Body of pancreas (tissue), 4 donors: Measurements from ENCODE around the gene FBXO11. TPM values are rescaled to one million over a fixed set of nuclear protein-coding genes. Genes with fewer than 3 reads are reported as not detected.

Experiments
- ATAC-seq: fragments of 150-250 bp; one replicate; pipeline ENCODE4 v1.9.1; 2016
- DNase-seq, 4 donors: peaks; one replicate each; pipeline ENCODE4 v3.0.0-alpha.2; 2019
- H3K27ac ChIP-seq, 4 donors: fragments of 200-600 bp; sonication (generic); 1 replicate in 3 of 4; 2 replicates in 1 of 4; pipeline versions ENCODE4 v1.5.1 to v1.6.1; 2016 to 2019; ENCODE audit warnings: mild to moderate bottlenecking in 1 of 4, mixed read lengths in 1 of 4, moderate library complexity in 1 of 4
- H3K27me3 ChIP-seq, 2 donors: fragments of 200-600 bp; sonication (generic); one replicate each; pipeline ENCODE4 v1.6.0; 2016; ENCODE audit warnings: mild to moderate bottlenecking in 1 of 2
- H3K36me3 ChIP-seq, 2 donors: fragments of 200-600 bp; sonication (generic); replicated peaks in 1 of 2; 2 replicates each; pipeline ENCODE4 v1.5.1; 2016; ENCODE audit warnings: low read depth in 2 of 2; ENCODE audit not compliant: insufficient read depth in 1 of 2
- H3K4me1 ChIP-seq: fragments of 200-600 bp; sonication (generic); one replicate; pipeline ENCODE4 v1.6.0; 2016
- H3K4me3 ChIP-seq, 2 donors: fragments of 200-600 bp; sonication (generic); 1 replicate in 1 of 2; 2 replicates in 1 of 2; pipeline ENCODE4 v1.5.1; 2016 to 2019
- H3K9me3 ChIP-seq, 3 donors: fragments of 200-600 bp; sonication (generic); 1 replicate in 2 of 3; 2 replicates in 1 of 3; pipeline ENCODE4 v1.5.1; 2016
- CTCF ChIP-seq, 7 experiments: fragments of 450-650 bp in 4 of 7; fragments of 200-600 bp in 3 of 7; sonication (generic) in 3 of 7; IDR thresholded peaks; one replicate each; pipeline ENCODE4 v1.5.1; 2016 to 2019; ENCODE audit warnings: antibody characterized with exemption in 7 of 7
- POLR2A ChIP-seq, 3 donors: fragments of 450-650 bp; IDR thresholded peaks; one replicate each; pipeline ENCODE4 v1.6.1; 2016; ENCODE audit warnings: antibody characterized with exemption in 3 of 3, mild to moderate bottlenecking in 2 of 3
- WGBS, 2 donors: methylation state at CpG; one replicate each; pipeline ENCODE4 v1.1.5; 2017; 5-methylcytosine and 5-hydroxymethylcytosine counted together
- intact Hi-C: fragments of 100-400 bp; cut with DNase I; formaldehyde crosslinking; loops from one replicate; pipeline ENCODE4 v1.15.1; 2023
- total RNA-seq, 2 donors: library from RNA; depleted of rRNA; stranded (reverse); fragments of >200 nt; gene quantifications; one replicate each; pipeline ENCODE4 v1.1.0, GENCODE V29; 2016

FBXO11 gene
- total RNA-seq, 2 donors from 2014 or later: 25.1 to 41.0 TPM

- Histone ChIP-seq H3K4me3 (no peak overlapping the region), H3K27ac (no peak overlapping the region), H3K27me3 (no peaks in the 10 kb centered on the region), H3K4me1 (no peaks in the 10 kb centered on the region), H3K9me3 (no peaks in the 10 kb centered on the region), H3K36me3 (peaks cover 0 to 21% of the 10 kb centered on the region in 2 donors)
- 94 to 96% methylated on average over 10 of the region's 10 CpGs for WGBS, 2 donors
- no peak for ATAC-seq
- intact Hi-C loops: no loop called here
- no peak for DNase-seq
- no peak for TF ChIP-seq CTCF (IDR thresholded peaks at IDR 0.05)
- no peak for TF ChIP-seq POLR2A (IDR thresholded peaks at IDR 0.05)
Measured at GRCh38 chr2:47815764-47816163, 90.5 kb downstream of the FBXO11 start.

DNA sequence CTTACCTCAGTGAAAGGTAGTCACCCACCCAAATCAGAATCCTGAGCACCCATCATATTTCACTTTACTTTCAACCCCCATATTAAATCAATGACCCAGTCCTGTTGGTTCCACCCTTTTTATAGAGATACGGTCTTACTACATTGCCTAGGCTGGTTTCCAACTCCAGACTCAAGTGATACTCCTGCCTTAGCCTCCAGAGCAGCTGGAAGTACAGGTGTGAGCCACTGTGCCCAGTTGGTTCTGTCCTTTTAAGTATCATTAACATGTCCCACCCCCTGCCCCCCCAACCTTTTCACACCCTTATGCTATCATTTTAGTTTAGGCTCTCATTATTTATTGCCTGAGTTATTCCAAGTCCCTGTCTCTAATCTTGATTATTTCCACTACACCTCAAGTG lies 94.6 kb downstream of the FBXO11 start:
- ATAC-seq: no peak
- Histone ChIP-seq H3K4me3 (no peak overlapping the region), H3K4me1 (no peaks in the 10 kb centered on the region), H3K27me3 (no peaks in the 10 kb centered on the region), H3K27ac (no peak overlapping the region), H3K9me3 (no peaks in the 10 kb centered on the region), H3K36me3 (peaks cover 0 to 22% of the 10 kb centered on the region in 2 donors)
- 95 to 96% methylated on average over 1 of the region's 1 CpG for whole genome bisulfite sequencing, 2 donors
- DNase-seq: no peak
- TF ChIP-seq CTCF (IDR thresholded peaks at IDR 0.05) (no peak), POLR2A (IDR thresholded peaks at IDR 0.05) (no peak)
- intact Hi-C loops: no loop called here

- Histone ChIP-seq H3K27ac (no peak overlapping the region), H3K27me3 (no peaks in the 10 kb centered on the region), H3K36me3 (peaks cover 0 to 20% of the 10 kb centered on the region in 2 donors), H3K4me3 (no peak overlapping the region), H3K4me1 (no peaks in the 10 kb centered on the region), H3K9me3 (no peaks in the 10 kb centered on the region)
- DNase-seq: no peak
- intact Hi-C loops: no loop called here
- no peak for ATAC-seq
- TF ChIP-seq CTCF (IDR thresholded peaks at IDR 0.05) (no peak), POLR2A (IDR thresholded peaks at IDR 0.05) (no peak)
Measured at GRCh38 chr2:47810850-47811249, 95.4 kb downstream of the FBXO11 start.

DNA sequence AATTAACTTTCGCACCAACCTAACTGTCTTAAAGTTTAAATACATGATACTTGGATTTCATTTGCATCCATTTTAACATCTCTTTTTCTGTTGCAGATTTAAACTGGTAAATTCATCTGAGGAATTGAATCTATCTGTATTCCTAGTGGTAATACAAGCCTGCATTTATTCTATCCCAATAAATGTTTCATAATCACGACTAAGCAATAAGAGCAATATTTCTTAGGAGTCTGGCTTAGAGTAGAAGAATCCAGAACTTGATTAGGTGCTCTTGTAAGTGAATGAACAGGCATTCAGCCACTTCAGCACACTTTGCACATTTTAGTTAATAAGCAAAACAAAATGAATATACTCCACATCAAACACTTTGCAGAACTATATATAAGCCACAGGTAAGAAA lies 96.4 kb downstream of the FBXO11 start:
- Histone ChIP-seq H3K4me1 (no peaks in the 10 kb centered on the region), H3K27ac (no peak overlapping the region), H3K36me3 (peaks cover 0 to 21% of the 10 kb centered on the region in 2 donors), H3K4me3 (no peak overlapping the region), H3K27me3 (no peaks in the 10 kb centered on the region), H3K9me3 (no peaks in the 10 kb centered on the region)
- DNase-seq (no peak), ATAC-seq (no peak)
- 82 to 85% methylated on average over 2 of the region's 2 CpGs for WGBS, 2 donors
- intact Hi-C loops: no loop called here
- no peak for TF ChIP-seq POLR2A (IDR thresholded peaks at IDR 0.05)
- TF ChIP-seq CTCF (IDR thresholded peaks at IDR 0.05): no peak

GRCh38 chr2:47808614-47809013 lies 97.7 kb downstream of the FBXO11 start:
- no peaks in the 10 kb centered on the region for H3K9me3 ChIP-seq
- no peak overlapping the region for H3K4me3 ChIP-seq
- H3K27me3 ChIP-seq: no peaks in the 10 kb centered on the region
- WGBS, 2 donors: 70 to 74% methylated on average over 4 of the region's 4 CpGs
- H3K4me1 ChIP-seq: no peaks in the 10 kb centered on the region
- peaks cover 0 to 31% of the 10 kb centered on the region in 2 donors for H3K36me3 ChIP-seq
- DNase-seq (no peak), ATAC-seq (no peak)
- TF ChIP-seq POLR2A (IDR thresholded peaks at IDR 0.05): no peak
- TF ChIP-seq CTCF (IDR thresholded peaks at IDR 0.05): no peak
- intact Hi-C loops: no loop called here
- H3K27ac ChIP-seq: no peak overlapping the region
